Thyroid gland (tissue), 4 donors: Measurements from ENCODE around the gene ABCB1.

ENCODE experiments used
- POLR2A ChIP-seq, 2 donors: fragments of 450-650 bp; IDR thresholded peaks; one replicate each; pipeline ENCODE4 v1.6.1; 2017; ENCODE audit warnings: antibody characterized with exemption in 2 of 2, mild to moderate bottlenecking in 2 of 2, moderate library complexity in 1 of 2
- TF ChIP-seq, protein P1 (sequence below), 6 experiments: fragments of 200-600 bp in 3 of 6; fragments of 450-650 bp in 3 of 6; sonication (generic) in 3 of 6; IDR thresholded peaks; one replicate each; pipeline ENCODE4 v1.5.1; 2016 to 2019; ENCODE audit warnings: antibody characterized with exemption in 6 of 6, mild to moderate bottlenecking in 2 of 6, inconsistent platforms in 1 of 6, moderate library complexity in 1 of 6

DNA sequence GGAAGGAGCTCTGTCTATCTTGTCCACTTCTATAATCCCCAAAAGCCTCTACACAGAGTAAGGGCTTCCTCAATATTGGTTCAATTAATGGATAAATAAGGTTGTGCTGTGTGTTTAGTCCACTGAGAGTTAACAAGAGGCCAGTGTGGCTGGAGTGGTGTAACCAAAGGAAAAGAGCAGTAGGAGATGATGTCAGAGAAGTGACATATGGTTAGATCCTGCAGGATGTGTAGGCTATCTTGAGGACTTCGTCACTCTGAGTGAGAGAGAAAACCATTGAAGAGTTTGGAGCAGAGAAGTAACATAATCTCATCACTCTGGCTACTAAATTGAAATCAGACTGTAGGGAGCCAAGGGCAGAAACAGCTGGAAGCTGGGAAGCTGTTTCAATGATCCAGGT, 14.5 kb upstream of the ABCB1 start:
- TF ChIP-seq, protein P1, sequence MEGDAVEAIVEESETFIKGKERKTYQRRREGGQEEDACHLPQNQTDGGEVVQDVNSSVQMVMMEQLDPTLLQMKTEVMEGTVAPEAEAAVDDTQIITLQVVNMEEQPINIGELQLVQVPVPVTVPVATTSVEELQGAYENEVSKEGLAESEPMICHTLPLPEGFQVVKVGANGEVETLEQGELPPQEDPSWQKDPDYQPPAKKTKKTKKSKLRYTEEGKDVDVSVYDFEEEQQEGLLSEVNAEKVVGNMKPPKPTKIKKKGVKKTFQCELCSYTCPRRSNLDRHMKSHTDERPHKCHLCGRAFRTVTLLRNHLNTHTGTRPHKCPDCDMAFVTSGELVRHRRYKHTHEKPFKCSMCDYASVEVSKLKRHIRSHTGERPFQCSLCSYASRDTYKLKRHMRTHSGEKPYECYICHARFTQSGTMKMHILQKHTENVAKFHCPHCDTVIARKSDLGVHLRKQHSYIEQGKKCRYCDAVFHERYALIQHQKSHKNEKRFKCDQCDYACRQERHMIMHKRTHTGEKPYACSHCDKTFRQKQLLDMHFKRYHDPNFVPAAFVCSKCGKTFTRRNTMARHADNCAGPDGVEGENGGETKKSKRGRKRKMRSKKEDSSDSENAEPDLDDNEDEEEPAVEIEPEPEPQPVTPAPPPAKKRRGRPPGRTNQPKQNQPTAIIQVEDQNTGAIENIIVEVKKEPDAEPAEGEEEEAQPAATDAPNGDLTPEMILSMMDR (IDR thresholded peaks at IDR 0.05), result no peak
- no peak for TF ChIP-seq POLR2A (IDR thresholded peaks at IDR 0.05)
